ENCODE results near the gene SELENON.

Gene SELENON

GRCh38 chr1:25826571-25826970 is 26.6 kb downstream of the SELENON start:
- Histone ChIP-seq H3K4me3 (ENCODE audit: low read depth, low read length) (no peak overlapping the region), H3K4me1 (ENCODE audit: control insufficient read depth in 1 of 2, insufficient read depth in 2 of 2, low read length in 2 of 2) (peaks cover 0 to 2% of the 10 kb centered on the region in 2 experiments), H3K79me2 (ENCODE audit: control insufficient read depth, insufficient read depth, low read length, poor library complexity) (no peaks in the 10 kb centered on the region), H2BK12ac (ENCODE audit: low read length) (no peak overlapping the region), H3K18ac (ENCODE audit: low read length) (no peak overlapping the region), H3K27me3 (ENCODE audit: insufficient read depth, low read length) (no peaks in the 10 kb centered on the region), H3K36me3 (ENCODE audit: control insufficient read depth in 1 of 2, insufficient read depth in 2 of 2, low read length in 2 of 2) (peaks cover 30 to 53% of the 10 kb centered on the region in 2 experiments), H4K8ac (ENCODE audit: low read depth, low read length) (no peak overlapping the region), H3K9me3 (ENCODE audit: insufficient read depth, low read depth, low read length) (no peaks in the 10 kb centered on the region), H4K12ac (ENCODE audit: low read depth, low read length) (no peak overlapping the region), H3K4ac (ENCODE audit: low read depth, low read length) (no peak overlapping the region), H2AFZ (ENCODE audit: insufficient read depth, low read length, poor library complexity) (no peak overlapping the region), H3K9ac (ENCODE audit: low read length) (no peak overlapping the region), H2BK5ac (ENCODE audit: low read depth, low read length, poor library complexity) (no peak overlapping the region), H4K91ac (ENCODE audit: low read depth, low read length) (no peak overlapping the region), H2AK5ac (ENCODE audit: low read length) (no peak overlapping the region), H3K14ac (ENCODE audit: low read length) (no peak overlapping the region), H2BK120ac (ENCODE audit: insufficient read depth, low read length, poor library complexity) (no peak overlapping the region), H3K4me2 (ENCODE audit: low read length) (no peak overlapping the region), H3K79me1 (ENCODE audit: low read length) (no peaks in the 10 kb centered on the region), H3K23ac (ENCODE audit: low read length) (no peak overlapping the region), H3K27ac (ENCODE audit: low read depth, low read length) (no peak overlapping the region)
- WGBS (ENCODE audit: extremely low coverage, insufficient coverage, insufficient read length) = no CpG with 5 or more reads among the region's 10 CpGs
- DNase-seq = peak in 1 of 2 donors; percentile 67

GRCh38 chr1:25828491-25828890 is 28.5 kb downstream of the SELENON start:
- H3K27me3 ChIP-seq (ENCODE audit: insufficient read depth, low read length) = no peaks in the 10 kb centered on the region
- H4K12ac ChIP-seq (ENCODE audit: low read depth, low read length) = no peak overlapping the region
- H3K9ac ChIP-seq (ENCODE audit: low read length) = no peak overlapping the region
- H4K8ac ChIP-seq (ENCODE audit: low read depth, low read length) = no peak overlapping the region
- no CpG with 5 or more reads among the region's 3 CpGs for WGBS (ENCODE audit: extremely low coverage, insufficient coverage, insufficient read length)
- H2AFZ ChIP-seq (ENCODE audit: insufficient read depth, low read length, poor library complexity) = no peak overlapping the region
- no peaks in the 10 kb centered on the region for H3K79me2 ChIP-seq (ENCODE audit: control insufficient read depth, insufficient read depth, low read length, poor library complexity)
- no peak overlapping the region for H3K23ac ChIP-seq (ENCODE audit: low read length)
- H3K27ac ChIP-seq (ENCODE audit: low read depth, low read length) = no peak overlapping the region
- no peak overlapping the region for H2BK120ac ChIP-seq (ENCODE audit: insufficient read depth, low read length, poor library complexity)
- H3K18ac ChIP-seq (ENCODE audit: low read length) = no peak overlapping the region
- no peaks in the 10 kb centered on the region for H3K79me1 ChIP-seq (ENCODE audit: low read length)
- H3K4me3 ChIP-seq (ENCODE audit: low read depth, low read length) = no peak overlapping the region
- H3K36me3 ChIP-seq (ENCODE audit: control insufficient read depth in 1 of 2, insufficient read depth in 2 of 2, low read length in 2 of 2) = peaks cover 36 to 66% of the 10 kb centered on the region in 2 experiments
- H3K4ac ChIP-seq (ENCODE audit: low read depth, low read length) = no peak overlapping the region
- no peaks in the 10 kb centered on the region for H3K9me3 ChIP-seq (ENCODE audit: insufficient read depth, low read depth, low read length)
- H3K4me1 ChIP-seq (ENCODE audit: control insufficient read depth in 1 of 2, insufficient read depth in 2 of 2, low read length in 2 of 2) = peaks cover 0 to 2% of the 10 kb centered on the region in 2 experiments
- no peak overlapping the region for H4K91ac ChIP-seq (ENCODE audit: low read depth, low read length)
- DNase-seq = no peak
- no peak overlapping the region for H2AK5ac ChIP-seq (ENCODE audit: low read length)
- no peak overlapping the region for H3K4me2 ChIP-seq (ENCODE audit: low read length)
- no peak overlapping the region for H2BK12ac ChIP-seq (ENCODE audit: low read length)
- H2BK5ac ChIP-seq (ENCODE audit: low read depth, low read length, poor library complexity) = no peak overlapping the region
- H3K14ac ChIP-seq (ENCODE audit: low read length) = no peak overlapping the region

DNA sequence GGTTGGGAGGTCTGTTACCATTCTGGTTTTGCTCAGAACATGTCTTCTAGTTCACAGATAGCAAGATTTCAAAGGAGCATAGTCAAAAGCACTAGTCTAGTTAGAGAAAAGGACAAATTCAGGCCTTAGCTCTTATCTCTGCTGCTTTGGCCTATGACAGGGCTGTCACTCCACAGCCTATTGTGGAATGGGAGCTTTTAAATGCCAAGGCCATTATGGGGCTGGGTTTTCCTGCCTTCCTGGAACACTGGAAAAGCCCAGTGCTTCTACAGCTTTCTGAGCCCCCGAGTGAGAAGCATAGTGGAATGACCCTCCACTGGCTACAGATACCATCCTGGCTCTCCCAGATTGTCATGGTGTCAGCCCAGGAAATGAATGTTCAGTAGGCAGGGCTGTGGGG is 29.1 kb downstream of the SELENON start:
- H3K4ac ChIP-seq (ENCODE audit: low read depth, low read length) = no peak overlapping the region
- H3K23ac ChIP-seq (ENCODE audit: low read length) = no peak overlapping the region
- no peak overlapping the region for H2BK120ac ChIP-seq (ENCODE audit: insufficient read depth, low read length, poor library complexity)

DNA sequence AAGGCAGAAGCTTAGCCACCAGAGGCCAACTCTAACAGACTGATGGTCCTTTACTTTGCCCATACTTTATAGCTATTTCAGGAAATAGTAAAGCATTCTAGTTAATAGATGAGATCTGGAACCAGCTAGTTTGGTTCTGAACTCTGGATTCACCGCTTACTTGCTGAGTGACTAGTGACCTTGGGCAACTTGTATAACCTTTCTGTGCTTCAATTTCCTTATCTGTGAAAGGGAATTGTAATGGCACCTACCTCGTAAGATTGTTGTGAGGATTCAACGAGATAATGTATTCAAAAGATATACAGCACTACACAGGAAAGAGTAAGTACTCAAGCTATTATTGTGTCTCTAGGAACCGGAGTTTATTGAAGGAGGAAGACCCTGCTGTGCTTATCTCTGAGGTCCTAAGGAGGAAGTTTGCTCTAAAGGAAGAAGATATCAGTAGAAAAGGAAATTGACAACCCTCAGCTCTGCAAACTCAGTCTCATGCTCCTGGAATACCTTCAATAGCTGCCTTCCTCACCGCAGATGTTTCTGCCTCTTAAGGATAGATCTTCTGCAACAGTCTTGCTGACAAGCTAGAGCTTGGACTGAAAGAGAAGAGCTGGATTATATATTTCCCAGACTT is 31.7 kb downstream of the SELENON start:
- no peak overlapping the region for H2AFZ ChIP-seq (ENCODE audit: insufficient read depth, low read length, poor library complexity)
- H3K27ac ChIP-seq (ENCODE audit: low read depth, low read length) = no peak overlapping the region
- no peak overlapping the region for H3K4me3 ChIP-seq (ENCODE audit: low read depth, low read length)
- H3K4me1 ChIP-seq (ENCODE audit: control insufficient read depth in 1 of 2, insufficient read depth in 2 of 2, low read length in 2 of 2) = peaks cover 0 to 2% of the 10 kb centered on the region in 2 experiments
- H3K9me3 ChIP-seq (ENCODE audit: insufficient read depth, low read depth, low read length) = no peaks in the 10 kb centered on the region
- H3K79me1 ChIP-seq (ENCODE audit: low read length) = no peaks in the 10 kb centered on the region
- no CpG with 5 or more reads among the region's 5 CpGs for WGBS (ENCODE audit: extremely low coverage, insufficient coverage, insufficient read length)
- no peak overlapping the region for H3K4me2 ChIP-seq (ENCODE audit: low read length)
- no peak overlapping the region for H3K4ac ChIP-seq (ENCODE audit: low read depth, low read length)
- H3K9ac ChIP-seq (ENCODE audit: low read length) = no peak overlapping the region
- no peak for DNase-seq
- no peaks in the 10 kb centered on the region for H3K27me3 ChIP-seq (ENCODE audit: insufficient read depth, low read length)
- H4K12ac ChIP-seq (ENCODE audit: low read depth, low read length) = no peak overlapping the region
- no peak overlapping the region for H3K18ac ChIP-seq (ENCODE audit: low read length)
- H3K79me2 ChIP-seq (ENCODE audit: control insufficient read depth, insufficient read depth, low read length, poor library complexity) = no peaks in the 10 kb centered on the region
- no peak overlapping the region for H4K8ac ChIP-seq (ENCODE audit: low read depth, low read length)
- no peak overlapping the region for H2BK120ac ChIP-seq (ENCODE audit: insufficient read depth, low read length, poor library complexity)
- peaks cover 28 to 63% of the 10 kb centered on the region in 2 experiments for H3K36me3 ChIP-seq (ENCODE audit: control insufficient read depth in 1 of 2, insufficient read depth in 2 of 2, low read length in 2 of 2)
- no peak overlapping the region for H3K23ac ChIP-seq (ENCODE audit: low read length)
- H2BK5ac ChIP-seq (ENCODE audit: low read depth, low read length, poor library complexity) = no peak overlapping the region
- H2AK5ac ChIP-seq (ENCODE audit: low read length) = no peak overlapping the region
- H4K91ac ChIP-seq (ENCODE audit: low read depth, low read length) = no peak overlapping the region
- H2BK12ac ChIP-seq (ENCODE audit: low read length) = no peak overlapping the region
- no peak overlapping the region for H3K14ac ChIP-seq (ENCODE audit: low read length)

More for the DNA sequence above, 29.1 kb downstream of the SELENON start:
- H4K12ac ChIP-seq (ENCODE audit: low read depth, low read length) = no peak overlapping the region
- H2AK5ac ChIP-seq (ENCODE audit: low read length) = no peak overlapping the region
- no peaks in the 10 kb centered on the region for H3K79me1 ChIP-seq (ENCODE audit: low read length)
- no peak overlapping the region for H2BK5ac ChIP-seq (ENCODE audit: low read depth, low read length, poor library complexity)
- WGBS (ENCODE audit: extremely low coverage, insufficient coverage, insufficient read length) = no CpG with 5 or more reads among the region's 1 CpG
- H3K4me3 ChIP-seq (ENCODE audit: low read depth, low read length) = no peak overlapping the region
- peaks cover 0 to 2% of the 10 kb centered on the region in 2 experiments for H3K4me1 ChIP-seq (ENCODE audit: control insufficient read depth in 1 of 2, insufficient read depth in 2 of 2, low read length in 2 of 2)
- no peaks in the 10 kb centered on the region for H3K27me3 ChIP-seq (ENCODE audit: insufficient read depth, low read length)
- no peak overlapping the region for H4K91ac ChIP-seq (ENCODE audit: low read depth, low read length)
- no peak for DNase-seq
- no peaks in the 10 kb centered on the region for H3K9me3 ChIP-seq (ENCODE audit: insufficient read depth, low read depth, low read length)
- H2AFZ ChIP-seq (ENCODE audit: insufficient read depth, low read length, poor library complexity) = no peak overlapping the region
- H3K27ac ChIP-seq (ENCODE audit: low read depth, low read length) = no peak overlapping the region
- H3K14ac ChIP-seq (ENCODE audit: low read length) = no peak overlapping the region
- no peak overlapping the region for H3K18ac ChIP-seq (ENCODE audit: low read length)
- no peak overlapping the region for H2BK12ac ChIP-seq (ENCODE audit: low read length)
- H3K79me2 ChIP-seq (ENCODE audit: control insufficient read depth, insufficient read depth, low read length, poor library complexity) = no peaks in the 10 kb centered on the region
- H4K8ac ChIP-seq (ENCODE audit: low read depth, low read length) = no peak overlapping the region
- H3K4me2 ChIP-seq (ENCODE audit: low read length) = no peak overlapping the region
- H3K9ac ChIP-seq (ENCODE audit: low read length) = no peak overlapping the region
- peaks cover 36 to 66% of the 10 kb centered on the region in 2 experiments for H3K36me3 ChIP-seq (ENCODE audit: control insufficient read depth in 1 of 2, insufficient read depth in 2 of 2, low read length in 2 of 2)

Measured in trophoblast cell (in vitro differentiated cells and primary cell).